Activated CD4-positive, alpha-beta memory T cell treated with anti-CD3 and anti-CD28 coated beads for 36 hours (primary cell): ENCODE results near the gene KLB. TPM values are rescaled to one million over a fixed set of nuclear protein-coding genes. Genes with fewer than 3 reads are reported as not detected.
"Not testable (repeated sequence)": the region's sequence is repeated elsewhere in the genome, so short reads cannot be mapped to it uniquely, and the experiment has no call there.

Source experiments
- CTCF ChIA-PET: fragments of 350-600 bp; sonication (Branson Sonifier 250); formaldehyde crosslinking; loops from one replicate; lab custom pipeline; 2021; ENCODE audit warnings: antibody characterized with exemption, inconsistent platforms; lab: Charles Lee
- POLR2A ChIA-PET: fragments of 350-600 bp; sonication (Branson Sonifier 250); formaldehyde crosslinking; loops from one replicate; lab custom pipeline; 2021; ENCODE audit warnings: antibody characterized with exemption; lab: Charles Lee
- DNase-seq: peaks from one replicate; pipeline ENCODE4 v3.0.0-alpha.2; 2020
- H3K27ac Mint-ChIP-seq: one replicate; pipeline ENCODE4 v1.8.0; 2021; ENCODE audit warnings: mixed read lengths
- H3K27me3 Mint-ChIP-seq: one replicate; pipeline ENCODE4 v1.8.0; 2021; ENCODE audit warnings: mixed read lengths
- H3K36me3 Mint-ChIP-seq: one replicate; pipeline ENCODE4 v1.8.0; 2021; ENCODE audit warnings: mixed read lengths
- H3K4me1 Mint-ChIP-seq: one replicate; pipeline ENCODE4 v1.8.0; 2021; ENCODE audit warnings: low read depth, mixed read lengths
- H3K4me3 Mint-ChIP-seq: one replicate; pipeline ENCODE4 v1.8.0; 2021; ENCODE audit warnings: mild to moderate bottlenecking, mixed read lengths
- H3K9me3 Mint-ChIP-seq: one replicate; pipeline ENCODE4 v1.8.0; 2021; ENCODE audit warnings: mixed read lengths
- intact Hi-C: fragments of 100-400 bp; cut with micrococcal nuclease; formaldehyde crosslinking; loops from one replicate; pipeline ENCODE4 v1.15.1; 2023
- total RNA-seq, 2 experiments: library from RNA; stranded (reverse); gene quantifications; one replicate each; pipeline ENCODE4 v1.2.3, GENCODE V29; 2021

Gene KLB
- total RNA-seq, 2 experiments from 2014 or later, result not detected

GRCh38 chr4:39375478-39375877 is 31.3 kb upstream of the KLB start:
- Mint-ChIP-seq H3K27me3 (peaks cover 3% of the 10 kb centered on the region), H3K4me1 (no peaks in the 10 kb centered on the region), H3K4me3 (no peak overlapping the region), H3K36me3 (peaks cover 2% of the 10 kb centered on the region), H3K9me3 (peaks cover 33% of the 10 kb centered on the region), H3K27ac (no peak overlapping the region)
- POLR2A ChIA-PET, result interaction anchor here (0.6 kb wide), 1 partner anchor 257 kb away, joined by 3 read pairs; no protein-coding TSS in a partner anchor
- DNase-seq, result no peak
- intact Hi-C loops, result no loop called here
- CTCF ChIA-PET, result no interaction called here

- no peaks in the 10 kb centered on the region for H3K36me3 Mint-ChIP-seq
- peaks cover 5% of the 10 kb centered on the region for H3K27me3 Mint-ChIP-seq
- no peak overlapping the region for H3K4me3 Mint-ChIP-seq
- no peak for DNase-seq
- ChIA-PET CTCF (interaction anchor here (1.2 kb wide), 1 partner anchor 43 kb away, joined by 3 read pairs; no protein-coding TSS in a partner anchor), POLR2A (no interaction called here)
- H3K27ac Mint-ChIP-seq, result no peak overlapping the region
- intact Hi-C loops, result loop anchor here (10.0 kb wide), 1 partner anchor 49 kb away; no protein-coding TSS in a partner anchor
- H3K9me3 Mint-ChIP-seq, result peaks cover 15% of the 10 kb centered on the region
- H3K4me1 Mint-ChIP-seq, result no peaks in the 10 kb centered on the region
These were observed 23.0 kb upstream of the KLB start for GRCh38 chr4:39383690-39384089.

- DNase-seq, result no peak
- intact Hi-C loops, result loop anchor here (10.0 kb wide), 1 partner anchor 50 kb away; no protein-coding TSS in a partner anchor
- no peak overlapping the region for H3K27ac Mint-ChIP-seq
- peaks cover 3% of the 10 kb centered on the region for H3K27me3 Mint-ChIP-seq
- H3K4me1 Mint-ChIP-seq, result no peaks in the 10 kb centered on the region
- H3K36me3 Mint-ChIP-seq, result no peaks in the 10 kb centered on the region
- no peak overlapping the region for H3K4me3 Mint-ChIP-seq
- POLR2A ChIA-PET, result no interaction called here
- peaks cover 8% of the 10 kb centered on the region for H3K9me3 Mint-ChIP-seq
- CTCF ChIA-PET, result no interaction called here
These were observed 22.2 kb upstream of the KLB start for GRCh38 chr4:39384563-39384962.

GRCh38 chr4:39390603-39391002 is 16.1 kb upstream of the KLB start:
- Mint-ChIP-seq H3K4me1 (no peaks in the 10 kb centered on the region), H3K36me3 (no peaks in the 10 kb centered on the region), H3K4me3 (no peak overlapping the region), H3K27me3 (no peaks in the 10 kb centered on the region), H3K9me3 (no peaks in the 10 kb centered on the region), H3K27ac (no peak overlapping the region)
- intact Hi-C loops, result no loop called here
- CTCF ChIA-PET, result no interaction called here
- no peak for DNase-seq
- POLR2A ChIA-PET, result no interaction called here

- CTCF ChIA-PET, result no interaction called here
These were observed 12.0 kb upstream of the KLB start for GRCh38 chr4:39394706-39395105.

GRCh38 chr4:39401640-39402039 is 5.1 kb upstream of the KLB start:
- H3K9me3 Mint-ChIP-seq, POLR2A ChIA-PET, intact Hi-C loops, H3K27me3 Mint-ChIP-seq, H3K27ac Mint-ChIP-seq, H3K36me3 Mint-ChIP-seq, CTCF ChIA-PET, H3K4me3 Mint-ChIP-seq, H3K4me1 Mint-ChIP-seq, DNase-seq: not testable (repeated sequence)

More at GRCh38 chr4:39394706-39395105, 12.0 kb upstream of the KLB start:
- Mint-ChIP-seq H3K27ac (no peak overlapping the region), H3K36me3 (no peaks in the 10 kb centered on the region), H3K4me3 (no peak overlapping the region), H3K9me3 (no peaks in the 10 kb centered on the region), H3K4me1 (no peaks in the 10 kb centered on the region), H3K27me3 (no peaks in the 10 kb centered on the region)
- intact Hi-C loops, result no loop called here
- no peak for DNase-seq
- POLR2A ChIA-PET, result no interaction called here

- Mint-ChIP-seq H3K4me3 (no peak overlapping the region), H3K27ac (no peak overlapping the region), H3K27me3 (no peaks in the 10 kb centered on the region), H3K9me3 (no peaks in the 10 kb centered on the region), H3K36me3 (no peaks in the 10 kb centered on the region), H3K4me1 (no peaks in the 10 kb centered on the region)
- ChIA-PET POLR2A (no interaction called here), CTCF (interaction anchor here (1.0 kb wide), 1 partner anchor 9 kb away, joined by 3 read pairs; no protein-coding TSS in a partner anchor)
- no peak for DNase-seq
- intact Hi-C loops, result no loop called here
These were observed 805 bp downstream of the KLB start for GRCh38 chr4:39407584-39407885.

- POLR2A ChIA-PET, result no interaction called here
- Mint-ChIP-seq H3K9me3 (no peaks in the 10 kb centered on the region), H3K4me3 (no peak overlapping the region), H3K4me1 (no peaks in the 10 kb centered on the region), H3K27me3 (no peaks in the 10 kb centered on the region), H3K36me3 (no peaks in the 10 kb centered on the region), H3K27ac (no peak overlapping the region)
- DNase-seq, result no peak
- CTCF ChIA-PET, result no interaction called here
- intact Hi-C loops, result no loop called here
These were observed 3.7 kb downstream of the KLB start for GRCh38 chr4:39410415-39410814.

- intact Hi-C loops, H3K4me1 Mint-ChIP-seq, POLR2A ChIA-PET, H3K9me3 Mint-ChIP-seq, H3K36me3 Mint-ChIP-seq, CTCF ChIA-PET, H3K4me3 Mint-ChIP-seq, H3K27ac Mint-ChIP-seq, DNase-seq, H3K27me3 Mint-ChIP-seq: not testable (repeated sequence)
These were observed 4.8 kb downstream of the KLB start for GRCh38 chr4:39411561-39411960.

- H3K4me3 Mint-ChIP-seq, result no peak overlapping the region
- POLR2A ChIA-PET, result no interaction called here
- no peaks in the 10 kb centered on the region for H3K9me3 Mint-ChIP-seq
- CTCF ChIA-PET, result interaction anchor here (1.1 kb wide), 1 partner anchor 12 kb away, joined by 3 read pairs; no protein-coding TSS in a partner anchor
- H3K36me3 Mint-ChIP-seq, result no peaks in the 10 kb centered on the region
- H3K4me1 Mint-ChIP-seq, result no peaks in the 10 kb centered on the region
- no peak for DNase-seq
- no peaks in the 10 kb centered on the region for H3K27me3 Mint-ChIP-seq
- no peak overlapping the region for H3K27ac Mint-ChIP-seq
- intact Hi-C loops, result no loop called here
These were observed 9.1 kb downstream of the KLB start for GRCh38 chr4:39415678-39416283.

GRCh38 chr4:39422247-39422646 is 15.5 kb downstream of the KLB start:
- H3K4me1 Mint-ChIP-seq, result no peaks in the 10 kb centered on the region
- ChIA-PET POLR2A (no interaction called here), CTCF (no interaction called here)
- no peak for DNase-seq
- no peak overlapping the region for H3K4me3 Mint-ChIP-seq
- no peaks in the 10 kb centered on the region for H3K36me3 Mint-ChIP-seq
- no peaks in the 10 kb centered on the region for H3K9me3 Mint-ChIP-seq
- no peak overlapping the region for H3K27ac Mint-ChIP-seq
- intact Hi-C loops, result no loop called here
- H3K27me3 Mint-ChIP-seq, result no peaks in the 10 kb centered on the region

- CTCF ChIA-PET, H3K4me1 Mint-ChIP-seq, H3K27ac Mint-ChIP-seq, intact Hi-C loops, H3K4me3 Mint-ChIP-seq, POLR2A ChIA-PET, H3K27me3 Mint-ChIP-seq, H3K36me3 Mint-ChIP-seq, DNase-seq, H3K9me3 Mint-ChIP-seq: not testable (repeated sequence)
These were observed 18.6 kb downstream of the KLB start for GRCh38 chr4:39425297-39425696.

- no peak overlapping the region for H3K4me3 Mint-ChIP-seq
- H3K36me3 Mint-ChIP-seq, result no peaks in the 10 kb centered on the region
- CTCF ChIA-PET, result no interaction called here
- intact Hi-C loops, result no loop called here
- H3K9me3 Mint-ChIP-seq, result no peaks in the 10 kb centered on the region
- H3K27ac Mint-ChIP-seq, result no peak overlapping the region
- no peaks in the 10 kb centered on the region for H3K4me1 Mint-ChIP-seq
- no peak for DNase-seq
- no peaks in the 10 kb centered on the region for H3K27me3 Mint-ChIP-seq
- POLR2A ChIA-PET, result no interaction called here
These were observed 20.0 kb downstream of the KLB start for GRCh38 chr4:39426728-39427127.
